ENCODE results near the gene IFNW1. TPM values are rescaled to one million over a fixed set of nuclear protein-coding genes. Genes with fewer than 3 reads are reported as not detected.

IFNW1 gene
- total RNA-seq, 2 donors from 2014 or later, result not detected

DNA sequence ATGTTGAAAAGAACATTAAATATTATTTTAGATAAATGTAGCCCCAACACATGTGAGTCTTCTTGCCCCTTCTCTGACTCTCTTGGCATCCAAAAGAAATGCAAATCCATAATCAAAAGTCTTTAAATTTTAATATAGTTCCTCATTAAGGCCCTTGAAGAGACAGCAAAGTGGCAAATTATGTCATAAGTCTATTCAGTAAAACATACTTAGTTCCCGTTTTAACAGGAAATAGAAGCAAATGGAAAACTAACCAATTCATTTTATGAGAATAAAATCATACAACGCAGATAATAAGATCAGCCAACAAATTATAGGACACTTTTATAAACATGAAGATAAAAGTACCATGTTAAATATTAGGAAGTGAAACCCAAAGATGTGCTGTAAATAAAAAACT lies 43.8 kb downstream of the IFNW1 start:
- Histone ChIP-seq H3K36me3 (no peaks in the 10 kb centered on the region), H3K27me3 (no peaks in the 10 kb centered on the region), H3K27ac (no peak overlapping the region), H3K9ac (ENCODE audit: low read depth in 2 of 2, low read length in 2 of 2) (no peak overlapping the region), H3K4me1 (no peaks in the 10 kb centered on the region), H3K9me3 (no peaks in the 10 kb centered on the region), H3K4me3 (no peak overlapping the region)
- intact Hi-C loops (cut with DNase I), result no loop called here
- DNase-seq, result no peak
- TF ChIP-seq, protein P1, sequence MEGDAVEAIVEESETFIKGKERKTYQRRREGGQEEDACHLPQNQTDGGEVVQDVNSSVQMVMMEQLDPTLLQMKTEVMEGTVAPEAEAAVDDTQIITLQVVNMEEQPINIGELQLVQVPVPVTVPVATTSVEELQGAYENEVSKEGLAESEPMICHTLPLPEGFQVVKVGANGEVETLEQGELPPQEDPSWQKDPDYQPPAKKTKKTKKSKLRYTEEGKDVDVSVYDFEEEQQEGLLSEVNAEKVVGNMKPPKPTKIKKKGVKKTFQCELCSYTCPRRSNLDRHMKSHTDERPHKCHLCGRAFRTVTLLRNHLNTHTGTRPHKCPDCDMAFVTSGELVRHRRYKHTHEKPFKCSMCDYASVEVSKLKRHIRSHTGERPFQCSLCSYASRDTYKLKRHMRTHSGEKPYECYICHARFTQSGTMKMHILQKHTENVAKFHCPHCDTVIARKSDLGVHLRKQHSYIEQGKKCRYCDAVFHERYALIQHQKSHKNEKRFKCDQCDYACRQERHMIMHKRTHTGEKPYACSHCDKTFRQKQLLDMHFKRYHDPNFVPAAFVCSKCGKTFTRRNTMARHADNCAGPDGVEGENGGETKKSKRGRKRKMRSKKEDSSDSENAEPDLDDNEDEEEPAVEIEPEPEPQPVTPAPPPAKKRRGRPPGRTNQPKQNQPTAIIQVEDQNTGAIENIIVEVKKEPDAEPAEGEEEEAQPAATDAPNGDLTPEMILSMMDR (IDR thresholded peaks at IDR 0.05), result no peak

DNA sequence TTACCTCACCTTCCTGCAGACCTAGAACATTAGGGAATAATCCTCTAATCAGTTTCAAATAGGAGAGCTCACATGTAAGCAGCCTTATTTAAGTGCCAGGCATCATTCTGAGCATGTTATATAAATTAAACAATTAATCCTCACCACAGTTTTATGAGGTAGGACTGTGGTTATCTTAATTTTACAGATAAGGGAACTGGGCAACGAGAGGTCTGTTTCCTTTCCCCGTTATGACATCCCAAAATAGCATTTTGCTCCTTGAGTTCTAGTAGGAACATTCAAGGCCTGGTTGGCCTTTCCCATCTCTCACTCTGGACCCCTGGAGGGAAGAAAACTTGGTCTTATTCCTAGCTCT lies 44.8 kb downstream of the IFNW1 start:
- no peak for DNase-seq
- intact Hi-C loops (cut with DNase I), result no loop called here
- H3K4me1 ChIP-seq, result no peaks in the 10 kb centered on the region
- no peak overlapping the region for H3K4me3 ChIP-seq
- no peaks in the 10 kb centered on the region for H3K36me3 ChIP-seq
- TF ChIP-seq, protein P1 (IDR thresholded peaks at IDR 0.05), result no peak
- no peak overlapping the region for H3K9ac ChIP-seq (ENCODE audit: low read depth in 2 of 2, low read length in 2 of 2)
- no peak overlapping the region for H3K27ac ChIP-seq
- H3K9me3 ChIP-seq, result no peaks in the 10 kb centered on the region
- no peaks in the 10 kb centered on the region for H3K27me3 ChIP-seq

DNA sequence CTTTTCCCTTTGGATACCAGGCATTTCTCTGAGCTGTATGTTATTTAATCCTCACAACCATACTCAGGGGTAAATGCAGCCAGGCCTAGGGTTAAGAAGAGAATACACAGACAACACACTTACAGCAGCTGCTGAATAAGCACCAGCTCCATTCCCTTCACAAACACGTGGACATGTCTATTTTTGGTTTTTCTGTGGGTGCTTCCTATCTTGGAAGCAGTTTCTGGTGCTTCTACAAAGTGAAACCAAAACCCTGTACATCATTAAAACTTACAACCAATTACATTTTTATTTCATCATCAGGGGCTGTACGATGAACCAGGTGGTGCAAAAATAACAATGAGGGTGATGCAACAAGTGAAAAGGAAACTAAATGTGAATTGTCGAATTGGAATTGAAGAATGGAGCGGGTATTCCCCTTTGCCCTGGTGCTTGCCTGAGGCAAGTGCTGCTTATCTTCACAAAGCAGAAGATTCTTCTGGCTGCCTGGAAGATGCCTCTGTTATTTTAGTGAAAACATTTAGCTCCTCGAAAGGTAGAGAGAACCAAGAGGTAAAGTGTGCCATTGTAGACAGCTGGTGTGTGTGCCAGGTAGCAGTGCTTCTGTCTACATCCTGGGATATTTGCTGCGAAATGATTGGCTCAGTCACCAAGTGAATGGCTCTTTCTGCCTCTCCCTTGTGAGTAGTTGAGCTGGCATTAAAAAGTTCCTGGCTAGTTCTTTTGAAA lies 45.3 kb downstream of the IFNW1 start:
- no peak overlapping the region for H3K27ac ChIP-seq
- peak overlapping the region; percentile 1 for H3K4me3 ChIP-seq
- H3K4me1 ChIP-seq, result no peaks in the 10 kb centered on the region
- DNase-seq, result no peak
- no peaks in the 10 kb centered on the region for H3K9me3 ChIP-seq
- no peaks in the 10 kb centered on the region for H3K27me3 ChIP-seq
- intact Hi-C loops (cut with DNase I), result no loop called here
- no peaks in the 10 kb centered on the region for H3K36me3 ChIP-seq
- peak overlapping the region in 1 of 2 donors; percentile 14 for H3K9ac ChIP-seq (ENCODE audit: low read depth in 2 of 2, low read length in 2 of 2)
- TF ChIP-seq, protein P1 (IDR thresholded peaks at IDR 0.05), result no peak

DNA sequence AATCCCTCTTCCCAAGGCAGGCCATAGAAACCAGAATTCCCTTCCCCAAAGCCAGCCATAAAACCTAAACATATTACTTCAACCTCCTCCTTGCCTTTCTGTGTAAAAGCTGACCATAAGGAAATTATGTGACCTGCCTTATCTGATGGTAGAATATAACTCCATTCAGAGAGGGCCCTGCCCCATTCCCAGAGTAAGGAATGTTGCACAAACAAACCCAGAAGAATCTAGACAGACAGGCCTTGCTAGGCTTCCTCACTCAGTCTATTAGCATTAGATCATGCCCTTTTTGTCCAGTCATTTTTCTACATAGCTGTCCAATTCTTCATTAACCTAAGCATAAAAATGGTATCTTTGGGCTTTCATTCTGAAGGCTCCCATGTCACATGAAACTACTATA lies 46.1 kb downstream of the IFNW1 start:
- TF ChIP-seq, protein P1 (IDR thresholded peaks at IDR 0.05), result no peak
- Histone ChIP-seq H3K9ac (ENCODE audit: low read depth in 2 of 2, low read length in 2 of 2) (no peak overlapping the region), H3K27ac (no peak overlapping the region), H3K9me3 (no peaks in the 10 kb centered on the region), H3K36me3 (no peaks in the 10 kb centered on the region), H3K4me3 (no peak overlapping the region), H3K4me1 (no peaks in the 10 kb centered on the region), H3K27me3 (no peaks in the 10 kb centered on the region)
- intact Hi-C loops (cut with DNase I), result no loop called here
- DNase-seq, result no peak

Other genes with a start within 250 kb of the IFNW1 start
- 1 to 10 TPM in 1 of 2 donors, under 1 TPM in 1; 0.67 to 2.5 TPM for gene HACD4, start 110.2 kb downstream of the IFNW1 start, total RNA-seq
- not detected for gene IFNB1, start 63.9 kb downstream of the IFNW1 start, total RNA-seq
- not detected for gene IFNA21, start 24.8 kb upstream of the IFNW1 start, total RNA-seq
- gene IFNA4, start 45.8 kb upstream of the IFNW1 start, total RNA-seq, result not detected
- not detected for gene IFNA7, start 60.4 kb upstream of the IFNW1 start, total RNA-seq
- not detected for gene IFNA10, start 65.3 kb upstream of the IFNW1 start, total RNA-seq
- not detected for gene IFNA16, start 75.5 kb upstream of the IFNW1 start, total RNA-seq
- not detected for gene IFNA17, start 86.4 kb upstream of the IFNW1 start, total RNA-seq
- not detected for gene IFNA14, start 98.2 kb upstream of the IFNW1 start, total RNA-seq
- not detected for gene IFNA5, start 163.5 kb upstream of the IFNW1 start, total RNA-seq
- 10 to 100 TPM; 20.4 to 23.9 TPM for gene KLHL9, start 193.6 kb upstream of the IFNW1 start, total RNA-seq
- gene IFNA6, start 209.1 kb upstream of the IFNW1 start, total RNA-seq, result not detected
- gene IFNA13, start 226.2 kb upstream of the IFNW1 start, total RNA-seq, result not detected
- not detected for gene IFNA2, start 243.6 kb upstream of the IFNW1 start, total RNA-seq